ENCODE results near the gene STPG2.

The STPG2 gene

GRCh38 chr4:97774347-97774989 is 368.8 kb downstream of the STPG2 start:
- H3K18ac ChIP-seq (ENCODE audit: low read depth in 1 of 2, low read length in 2 of 2), result no peak overlapping the region
- WGBS, result 94% methylated on average over 1 of the region's 2 CpGs

GRCh38 chr4:97770222-97770621 is 373.1 kb downstream of the STPG2 start:
- Histone ChIP-seq H4K91ac (ENCODE audit: low read length) (no peak overlapping the region), H2BK15ac (ENCODE audit: low read depth, poor library complexity, severe bottlenecking) (no peak overlapping the region), H2BK5ac (ENCODE audit: low read depth, low read length, poor library complexity, severe bottlenecking) (no peak overlapping the region), H4K8ac (ENCODE audit: low read length) (no peak overlapping the region), H3K4me2 (ENCODE audit: low read length, poor library complexity, severe bottlenecking) (no peak overlapping the region), H3K9ac (ENCODE audit: low read length) (no peak overlapping the region), H3K79me1 (replicated peaks; ENCODE audit: low read length, poor library complexity, severe bottlenecking) (no peaks in the 10 kb centered on the region), H3K4ac (ENCODE audit: low read depth in 1 of 2, low read length in 2 of 2) (no peak overlapping the region), H2AK5ac (ENCODE audit: low read length, severe bottlenecking) (no peak overlapping the region), H3K27me3 (ENCODE audit: control insufficient read depth in 1 of 2, insufficient read depth in 1 of 2, low read length in 2 of 2) (no peaks in the 10 kb centered on the region), H3K23ac (ENCODE audit: low read length in 2 of 2) (no peak overlapping the region), H3K18ac (ENCODE audit: low read depth in 1 of 2, low read length in 2 of 2) (no peak overlapping the region), H3K14ac (ENCODE audit: low read length in 2 of 2) (no peak overlapping the region), H3K4me3 (ENCODE audit: insufficient read depth in 1 of 2, low read depth in 1 of 2, low read length in 2 of 2) (no peak overlapping the region), H3K27ac (ENCODE audit: low read length, poor library complexity, severe bottlenecking) (no peak overlapping the region), H3K36me3 (ENCODE audit: control insufficient read depth in 1 of 2, insufficient read depth in 2 of 2, low read depth in 1 of 2, low read length in 2 of 2) (no peaks in the 10 kb centered on the region), H2AFZ (ENCODE audit: low read depth, low read length) (no peak overlapping the region), H3K4me1 (ENCODE audit: control insufficient read depth, insufficient read depth, low read depth, low read length) (no peaks in the 10 kb centered on the region), H2BK120ac (ENCODE audit: low read depth, low read length) (no peak overlapping the region), H3K9me3 (ENCODE audit: control insufficient read depth, low read length) (no peaks in the 10 kb centered on the region), H2BK12ac (ENCODE audit: low read length in 2 of 2) (no peak overlapping the region)
- DNase-seq, result no peak
- 77% methylated on average over 1 of the region's 1 CpG for WGBS

More at GRCh38 chr4:97774347-97774989, 368.8 kb downstream of the STPG2 start:
- Histone ChIP-seq H3K14ac (ENCODE audit: low read length in 2 of 2) (no peak overlapping the region), H2BK15ac (ENCODE audit: low read depth, poor library complexity, severe bottlenecking) (no peak overlapping the region), H2BK5ac (ENCODE audit: low read depth, low read length, poor library complexity, severe bottlenecking) (no peak overlapping the region), H3K4me1 (ENCODE audit: control insufficient read depth, insufficient read depth, low read depth, low read length) (no peaks in the 10 kb centered on the region), H4K91ac (ENCODE audit: low read length) (no peak overlapping the region), H4K8ac (ENCODE audit: low read length) (no peak overlapping the region), H3K27me3 (ENCODE audit: control insufficient read depth in 1 of 2, insufficient read depth in 1 of 2, low read length in 2 of 2) (no peaks in the 10 kb centered on the region), H3K4ac (ENCODE audit: low read depth in 1 of 2, low read length in 2 of 2) (no peak overlapping the region), H2BK12ac (ENCODE audit: low read length in 2 of 2) (no peak overlapping the region), H3K27ac (ENCODE audit: low read length, poor library complexity, severe bottlenecking) (no peak overlapping the region), H2AK5ac (ENCODE audit: low read length, severe bottlenecking) (no peak overlapping the region), H3K23ac (ENCODE audit: low read length in 2 of 2) (no peak overlapping the region), H3K9me3 (ENCODE audit: control insufficient read depth, low read length) (no peaks in the 10 kb centered on the region), H2AFZ (ENCODE audit: low read depth, low read length) (no peak overlapping the region), H3K4me3 (ENCODE audit: insufficient read depth in 1 of 2, low read depth in 1 of 2, low read length in 2 of 2) (no peak overlapping the region), H2BK120ac (ENCODE audit: low read depth, low read length) (no peak overlapping the region), H3K79me1 (replicated peaks; ENCODE audit: low read length, poor library complexity, severe bottlenecking) (no peaks in the 10 kb centered on the region), H3K4me2 (ENCODE audit: low read length, poor library complexity, severe bottlenecking) (no peak overlapping the region), H3K9ac (ENCODE audit: low read length) (no peak overlapping the region), H3K36me3 (ENCODE audit: control insufficient read depth in 1 of 2, insufficient read depth in 2 of 2, low read depth in 1 of 2, low read length in 2 of 2) (no peaks in the 10 kb centered on the region)
- DNase-seq, result no peak

- H4K8ac ChIP-seq (ENCODE audit: low read length), result no peak overlapping the region
- no peaks in the 10 kb centered on the region for H3K79me1 ChIP-seq (replicated peaks; ENCODE audit: low read length, poor library complexity, severe bottlenecking)
- H3K4me2 ChIP-seq (ENCODE audit: low read length, poor library complexity, severe bottlenecking), result no peak overlapping the region
- H2BK5ac ChIP-seq (ENCODE audit: low read depth, low read length, poor library complexity, severe bottlenecking), result no peak overlapping the region
- H3K9ac ChIP-seq (ENCODE audit: low read length), result no peak overlapping the region
- H2BK12ac ChIP-seq (ENCODE audit: low read length in 2 of 2), result no peak overlapping the region
- DNase-seq, result no peak
- H3K9me3 ChIP-seq (ENCODE audit: control insufficient read depth, low read length), result no peaks in the 10 kb centered on the region
- no peak overlapping the region for H3K27ac ChIP-seq (ENCODE audit: low read length, poor library complexity, severe bottlenecking)
- H3K4ac ChIP-seq (ENCODE audit: low read depth in 1 of 2, low read length in 2 of 2), result no peak overlapping the region
- no peak overlapping the region for H3K18ac ChIP-seq (ENCODE audit: low read depth in 1 of 2, low read length in 2 of 2)
- no peak overlapping the region for H3K23ac ChIP-seq (ENCODE audit: low read length in 2 of 2)
- H2BK120ac ChIP-seq (ENCODE audit: low read depth, low read length), result no peak overlapping the region
- H4K91ac ChIP-seq (ENCODE audit: low read length), result no peak overlapping the region
- H2BK15ac ChIP-seq (ENCODE audit: low read depth, poor library complexity, severe bottlenecking), result no peak overlapping the region
- H2AK5ac ChIP-seq (ENCODE audit: low read length, severe bottlenecking), result no peak overlapping the region
- H3K4me3 ChIP-seq (ENCODE audit: insufficient read depth in 1 of 2, low read depth in 1 of 2, low read length in 2 of 2), result no peak overlapping the region
- no peaks in the 10 kb centered on the region for H3K4me1 ChIP-seq (ENCODE audit: control insufficient read depth, insufficient read depth, low read depth, low read length)
- H2AFZ ChIP-seq (ENCODE audit: low read depth, low read length), result no peak overlapping the region
- no peaks in the 10 kb centered on the region for H3K27me3 ChIP-seq (ENCODE audit: control insufficient read depth in 1 of 2, insufficient read depth in 1 of 2, low read length in 2 of 2)
- no peak overlapping the region for H3K14ac ChIP-seq (ENCODE audit: low read length in 2 of 2)
- H3K36me3 ChIP-seq (ENCODE audit: control insufficient read depth in 1 of 2, insufficient read depth in 2 of 2, low read depth in 1 of 2, low read length in 2 of 2), result no peaks in the 10 kb centered on the region
- WGBS, result no CpG with 5 or more reads among the region's 1 CpG
Measured at GRCh38 chr4:97762115-97762512, 381.2 kb downstream of the STPG2 start.

- 80% methylated on average over 1 of the region's 2 CpGs for WGBS
- no peak overlapping the region for H3K23ac ChIP-seq (ENCODE audit: low read length in 2 of 2)
- no peak overlapping the region for H3K9ac ChIP-seq (ENCODE audit: low read length)
- H2BK12ac ChIP-seq (ENCODE audit: low read length in 2 of 2), result no peak overlapping the region
- no peaks in the 10 kb centered on the region for H3K27me3 ChIP-seq (ENCODE audit: control insufficient read depth in 1 of 2, insufficient read depth in 1 of 2, low read length in 2 of 2)
- H3K27ac ChIP-seq (ENCODE audit: low read length, poor library complexity, severe bottlenecking), result no peak overlapping the region
- no peak overlapping the region for H2AFZ ChIP-seq (ENCODE audit: low read depth, low read length)
- H3K4me1 ChIP-seq (ENCODE audit: control insufficient read depth, insufficient read depth, low read depth, low read length), result no peaks in the 10 kb centered on the region
- H4K91ac ChIP-seq (ENCODE audit: low read length), result no peak overlapping the region
- peak; percentile 1 for DNase-seq
- no peak overlapping the region for H2BK5ac ChIP-seq (ENCODE audit: low read depth, low read length, poor library complexity, severe bottlenecking)
- no peak overlapping the region for H3K4ac ChIP-seq (ENCODE audit: low read depth in 1 of 2, low read length in 2 of 2)
- H3K18ac ChIP-seq (ENCODE audit: low read depth in 1 of 2, low read length in 2 of 2), result no peak overlapping the region
- H2AK5ac ChIP-seq (ENCODE audit: low read length, severe bottlenecking), result no peak overlapping the region
- H3K9me3 ChIP-seq (ENCODE audit: control insufficient read depth, low read length), result no peaks in the 10 kb centered on the region
- H4K8ac ChIP-seq (ENCODE audit: low read length), result no peak overlapping the region
- no peak overlapping the region for H3K4me3 ChIP-seq (ENCODE audit: insufficient read depth in 1 of 2, low read depth in 1 of 2, low read length in 2 of 2)
- no peak overlapping the region for H3K4me2 ChIP-seq (ENCODE audit: low read length, poor library complexity, severe bottlenecking)
- no peak overlapping the region for H2BK15ac ChIP-seq (ENCODE audit: low read depth, poor library complexity, severe bottlenecking)
- H2BK120ac ChIP-seq (ENCODE audit: low read depth, low read length), result no peak overlapping the region
- no peaks in the 10 kb centered on the region for H3K79me1 ChIP-seq (replicated peaks; ENCODE audit: low read length, poor library complexity, severe bottlenecking)
- no peaks in the 10 kb centered on the region for H3K36me3 ChIP-seq (ENCODE audit: control insufficient read depth in 1 of 2, insufficient read depth in 2 of 2, low read depth in 1 of 2, low read length in 2 of 2)
- H3K14ac ChIP-seq (ENCODE audit: low read length in 2 of 2), result no peak overlapping the region
Measured at GRCh38 chr4:97761445-97762114, 381.7 kb downstream of the STPG2 start.
